Measurements from ENCODE around the gene DPP8.

- no peak for TF ChIP-seq EZH2 (IDR thresholded peaks at IDR 0.05; ENCODE audit: borderline replicate concordance, low read depth, low read length, poor library complexity, severe bottlenecking)
- no peak for TF ChIP-seq CTCF (conservative IDR thresholded peaks at IDR 0.05; ENCODE audit: low read depth, low read length)
Observed at GRCh38 chr15:65530318-65531111, 13.0 kb upstream of the DPP8 start, which contains the start of gene HACD3.
